GM18873 (cell line): ENCODE results near the gene FXYD6.
"Not testable (repeated sequence)": the region's sequence is repeated elsewhere in the genome, so short reads cannot be mapped to it uniquely, and the experiment has no call there.

ENCODE experiments used
- ATAC-seq: cut with Tn5 transposase; IDR thresholded peaks from one replicate; pipeline ENCODE4 v1.9.1; 2021; ENCODE audit warnings: mild to moderate bottlenecking, moderate library complexity, moderate number of reproducible peaks; ENCODE audit not compliant: unreplicated experiment, low FRiP score

The FXYD6 gene

DNA sequence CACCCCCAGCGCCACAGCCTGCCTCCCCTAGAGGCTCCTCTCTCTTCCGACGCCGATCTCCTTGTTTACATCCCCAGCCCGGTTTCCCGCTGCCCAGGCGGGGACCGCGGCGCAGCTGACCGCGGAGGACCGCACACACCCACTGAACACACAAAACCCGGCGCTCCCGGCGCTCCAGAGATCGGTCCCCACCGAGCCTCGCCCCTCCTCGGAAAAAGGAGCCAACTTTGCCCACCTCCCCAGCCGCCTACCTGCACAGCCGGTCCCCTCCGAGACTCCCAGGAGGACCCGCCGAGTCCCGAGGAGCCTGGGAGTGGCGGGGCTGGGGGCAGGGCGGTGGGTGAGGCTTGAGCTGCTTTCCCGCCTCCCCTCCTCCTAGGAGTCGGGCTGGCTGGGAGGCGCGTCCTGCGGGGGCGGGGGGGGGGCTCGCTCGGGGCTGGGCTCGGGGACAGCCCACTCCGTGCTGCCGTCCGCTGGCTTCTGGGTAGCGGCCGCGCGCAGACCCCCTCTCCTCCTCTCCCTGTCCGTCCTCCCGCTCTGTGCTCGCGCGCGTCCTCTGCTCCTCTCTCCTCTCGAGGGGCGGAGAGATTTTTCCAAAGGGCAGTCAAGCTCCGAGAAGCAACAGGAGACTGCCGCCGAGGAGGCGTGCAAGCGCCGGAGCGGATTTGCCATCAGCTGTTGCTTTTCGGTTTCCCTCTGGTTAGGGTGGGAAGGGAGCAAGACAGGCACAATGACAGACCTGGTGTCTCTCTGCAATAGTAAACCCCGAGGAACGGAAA, at the start of gene FXYD6:
Gene FXYD6 (minus strand): TSS at position 318 of the 779 bp plus-strand sequence. CDS start 33,882 bp downstream, outside the sequence.
- ATAC-seq: no peak

- ATAC-seq: not testable (repeated sequence)
These were observed 49.7 kb upstream of the FXYD6 start for GRCh38 chr11:117926166-117926565.

GRCh38 chr11:117925198-117925925, 48.9 kb upstream of the FXYD6 start:
- no peak for ATAC-seq

DNA sequence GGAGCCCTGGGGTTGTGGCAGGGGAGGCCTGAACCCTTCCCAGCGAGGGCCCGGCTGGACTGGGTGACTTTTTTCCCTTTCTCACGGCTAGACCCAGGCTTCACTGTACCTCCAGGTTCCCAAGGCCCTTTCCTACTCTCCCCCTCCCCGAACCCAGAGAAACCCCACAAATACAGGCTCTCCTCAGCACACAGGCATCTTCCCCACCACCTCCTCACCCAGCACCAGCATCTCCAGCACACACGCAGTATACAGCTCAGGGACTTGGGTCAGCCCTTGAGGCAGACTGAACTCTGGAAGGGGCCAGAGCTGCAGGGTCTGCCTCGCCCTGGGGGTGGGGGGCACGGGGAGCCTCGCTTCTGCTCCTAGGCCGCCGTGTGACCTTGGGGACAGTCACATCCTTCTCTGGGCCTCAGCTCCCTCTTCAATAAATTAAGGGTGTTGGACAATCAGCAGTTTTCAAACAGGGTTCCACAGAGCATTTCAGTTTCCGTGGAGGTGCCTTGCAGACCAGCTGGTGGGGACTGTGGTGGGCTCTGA, 48.2 kb upstream of the FXYD6 start:
- no peak for ATAC-seq

DNA sequence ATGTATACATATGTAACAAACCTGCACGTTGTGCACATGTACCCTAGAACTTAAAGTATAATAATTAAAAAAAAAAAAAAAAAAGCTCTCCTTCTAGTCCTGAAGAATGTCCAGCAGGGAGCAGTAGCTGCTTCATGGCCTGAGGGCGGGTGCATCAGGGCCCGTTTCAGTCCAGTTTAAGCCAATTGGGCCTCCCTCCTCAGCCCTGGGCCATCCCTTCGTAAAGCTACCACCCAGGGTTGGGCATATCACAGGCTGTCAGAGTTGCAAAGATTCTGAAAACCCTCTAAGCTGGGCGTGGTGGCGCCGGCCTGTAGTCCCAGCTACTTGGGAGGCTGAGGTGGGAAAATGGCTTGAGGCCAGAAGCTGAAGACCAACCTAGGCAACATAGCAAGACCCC, 47.3 kb upstream of the FXYD6 start:
- ATAC-seq: no peak

- no peak for ATAC-seq
These were observed 46.8 kb upstream of the FXYD6 start for GRCh38 chr11:117923275-117923674.

DNA sequence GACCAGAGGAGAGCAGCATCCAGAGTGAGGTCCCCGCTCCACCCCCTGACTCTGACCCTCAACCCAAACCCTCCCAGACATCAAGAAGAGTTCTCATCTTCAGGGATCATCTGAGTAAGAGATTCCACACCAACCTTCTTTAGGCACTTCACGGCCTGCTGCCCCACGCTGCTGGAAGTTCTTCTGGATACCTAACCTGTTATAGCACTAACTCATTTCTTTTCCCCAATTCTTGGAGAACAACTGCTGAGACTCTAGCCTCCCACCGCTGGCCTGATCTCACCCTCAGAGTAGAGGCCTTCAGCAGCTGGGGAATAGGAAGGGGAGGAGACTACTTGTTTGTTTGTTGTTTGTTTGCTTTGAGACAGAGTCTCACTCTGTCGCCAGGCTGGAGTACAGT, 45.4 kb upstream of the FXYD6 start:
- no peak for ATAC-seq

- no peak for ATAC-seq
These were observed 45.0 kb upstream of the FXYD6 start for GRCh38 chr11:117921456-117921855.

DNA sequence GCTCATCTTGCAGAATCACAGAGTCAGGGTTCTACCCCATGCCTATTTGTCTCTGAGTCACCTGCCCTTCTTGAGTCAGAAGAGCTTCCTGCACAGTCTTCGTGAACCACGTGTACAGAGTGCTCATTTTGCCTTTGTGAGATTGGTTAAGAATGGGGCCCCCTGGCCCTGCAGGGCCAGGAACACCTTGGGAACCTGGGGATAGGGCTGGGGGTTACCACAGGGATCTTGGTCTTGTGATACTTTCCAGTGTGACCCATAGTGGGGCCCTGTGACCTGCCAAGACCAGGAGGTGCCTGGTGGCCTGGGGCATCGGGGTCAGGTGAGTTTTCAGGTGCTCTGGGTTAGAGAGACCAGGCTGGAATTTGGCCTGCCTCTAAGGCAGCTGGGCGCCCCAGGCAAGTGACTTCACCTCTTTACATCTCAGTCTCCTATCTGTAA, 43.3 kb upstream of the FXYD6 start:
- no peak for ATAC-seq

- no peak for ATAC-seq
These were observed 42.9 kb upstream of the FXYD6 start for GRCh38 chr11:117919341-117919740.

- ATAC-seq: no peak
These were observed 42.2 kb upstream of the FXYD6 start for GRCh38 chr11:117918366-117919255.

DNA sequence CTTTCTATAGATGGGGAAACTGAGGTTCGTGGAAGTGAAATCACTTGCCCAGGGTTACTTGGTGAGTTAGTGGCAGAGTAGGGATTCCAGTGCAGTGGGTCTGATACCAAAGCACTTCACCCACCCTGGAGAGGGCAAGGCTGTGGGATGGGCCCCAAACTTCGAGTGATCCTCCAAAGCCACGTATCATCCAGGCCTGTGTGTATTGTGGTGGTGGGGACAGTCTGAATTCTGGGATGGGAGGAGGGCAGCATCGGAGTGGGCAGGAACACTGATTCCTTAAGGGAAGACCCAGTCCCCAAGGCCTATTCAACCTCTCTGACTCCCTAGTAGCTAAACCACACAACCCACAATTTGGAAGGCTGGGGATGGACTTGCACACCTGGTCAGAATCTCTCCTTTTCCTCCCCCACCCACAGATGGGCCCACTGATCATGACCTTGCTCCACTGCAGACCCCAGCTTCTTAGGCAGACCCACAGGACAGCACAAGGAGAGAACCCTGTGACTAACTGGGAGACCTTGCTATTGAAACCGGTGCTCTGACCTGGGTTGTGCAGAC, 41.2 kb upstream of the FXYD6 start:
- no peak for ATAC-seq

DNA sequence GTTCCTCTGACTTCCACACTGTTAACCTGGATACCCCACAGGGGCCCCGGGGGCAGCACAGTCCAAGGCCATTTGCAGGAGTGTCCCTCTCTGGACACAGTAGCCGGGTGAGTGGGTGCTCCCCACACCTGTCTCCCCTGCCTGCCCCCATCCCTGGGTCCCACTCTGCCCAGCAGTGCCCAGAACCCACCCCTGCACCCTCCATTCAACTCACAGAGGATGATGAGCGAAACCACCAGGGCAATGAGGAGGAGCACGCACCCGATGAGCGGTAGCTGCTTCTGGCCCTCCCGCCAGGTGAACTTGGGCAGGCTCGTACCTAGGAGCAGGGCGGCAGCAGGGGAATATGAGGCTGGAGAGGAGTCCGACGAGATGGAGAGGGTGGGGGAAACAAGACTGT, 40.5 kb upstream of the FXYD6 start:
- ATAC-seq: no peak

DNA sequence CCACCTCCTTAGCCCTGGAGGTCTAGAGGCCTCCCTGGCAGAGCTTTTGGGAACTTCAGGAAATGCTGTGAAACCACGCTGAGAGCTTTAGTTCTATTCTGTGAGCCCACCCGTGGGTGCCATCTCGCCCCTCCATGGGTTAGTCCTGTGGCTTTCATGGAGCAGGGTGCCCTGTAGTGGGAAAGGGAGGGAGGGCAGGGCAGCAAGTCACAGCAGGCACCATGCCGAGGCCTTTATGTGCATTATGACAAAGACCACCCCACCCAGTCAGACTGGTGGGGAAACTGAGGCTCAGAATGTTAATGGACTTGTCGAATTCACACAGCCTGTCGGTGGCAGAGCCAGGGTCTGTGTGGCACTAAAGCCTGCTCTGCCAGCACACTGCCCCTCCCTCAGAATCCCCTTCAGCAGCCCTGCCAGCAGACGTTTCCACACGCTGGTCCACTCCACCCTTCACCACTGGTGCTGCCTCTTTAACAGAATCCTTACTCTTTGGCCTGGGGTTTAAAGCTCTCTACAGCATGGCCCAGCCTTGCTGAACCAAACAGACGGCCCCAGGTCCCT, 39.3 kb upstream of the FXYD6 start:
- no peak for ATAC-seq

- ATAC-seq: no peak
These were observed 38.6 kb upstream of the FXYD6 start for GRCh38 chr11:117914991-117915618.

GRCh38 chr11:117914398-117914761, 37.9 kb upstream of the FXYD6 start:
- no peak for ATAC-seq

- ATAC-seq: no peak
These were observed 37.4 kb upstream of the FXYD6 start for GRCh38 chr11:117913736-117914397.

GRCh38 chr11:117912497-117912896, 36.0 kb upstream of the FXYD6 start:
- no peak for ATAC-seq

- no peak for ATAC-seq
These were observed 35.2 kb upstream of the FXYD6 start for GRCh38 chr11:117911694-117912093.
